Breast epithelium (tissue), 4 donors: Measurements from ENCODE around the gene PLCB4. TPM values are rescaled to one million over a fixed set of nuclear protein-coding genes. Genes with fewer than 3 reads are reported as not detected.

ENCODE experiments used
- DNase-seq, 2 donors: peaks; one replicate each; pipeline ENCODE4 v3.0.0-alpha.2; 2019; ENCODE audit warnings: low spot score in 2 of 2
- H3K27ac ChIP-seq, 2 donors: fragments of 200-600 bp; sonication (generic) in 1 of 2; one replicate each; pipeline ENCODE4 v1.5.1; 2016 to 2019; ENCODE audit warnings: mild to moderate bottlenecking in 1 of 2
- H3K27me3 ChIP-seq, 2 donors: fragments of 200-600 bp; sonication (generic) in 1 of 2; one replicate each; pipeline versions ENCODE4 v1.5.1 to v1.6.0; 2017 to 2019; ENCODE audit warnings: control low read depth in 1 of 2, mild to moderate bottlenecking in 1 of 2
- H3K36me3 ChIP-seq: fragments of 200-600 bp; one replicate; pipeline ENCODE4 v1.5.1; 2019
- H3K4me1 ChIP-seq, 2 donors: fragments of 200-600 bp; sonication (generic); one replicate each; pipeline ENCODE4 v1.5.1; 2016 to 2019; ENCODE audit warnings: control low read depth in 1 of 2
- H3K4me3 ChIP-seq, 3 donors: fragments of 200-600 bp; sonication (generic); 1 replicate in 2 of 3; 2 replicates in 1 of 3; pipeline ENCODE4 v1.5.1; 2016 to 2019; ENCODE audit warnings: mild to moderate bottlenecking in 3 of 3, moderate library complexity in 2 of 3
- H3K9me3 ChIP-seq, 2 donors: fragments of 200-600 bp; sonication (generic) in 1 of 2; one replicate each; pipeline ENCODE4 v1.5.1; 2016 to 2019; ENCODE audit warnings: control low read depth in 1 of 2
- CTCF ChIP-seq, 3 donors: fragments of 450-650 bp; IDR thresholded peaks; one replicate each; pipeline ENCODE4 v1.5.1; 2016 to 2017; ENCODE audit warnings: antibody characterized with exemption in 3 of 3, mild to moderate bottlenecking in 3 of 3, moderate library complexity in 3 of 3
- POLR2A ChIP-seq: fragments of 450-650 bp; IDR thresholded peaks from one replicate; pipeline ENCODE4 v1.6.1; 2016; ENCODE audit warnings: antibody characterized with exemption, mild to moderate bottlenecking, moderate library complexity
- POLR2AphosphoS5 ChIP-seq, 3 donors: sonication (generic); formaldehyde crosslinking; IDR thresholded peaks; one replicate each; pipeline ENCODE4 v1.6.1; 2017; ENCODE audit warnings: antibody characterized with exemption in 3 of 3
- intact Hi-C: fragments of 100-400 bp; cut with DNase I; formaldehyde crosslinking; loops from one replicate; pipeline ENCODE4 v1.15.1; 2023; ENCODE audit warnings: low total_unique reads
- total RNA-seq, 3 donors: library from RNA; depleted of rRNA; stranded (reverse); fragments of >200 nt; gene quantifications; one replicate each; pipeline ENCODE4 v1.1.0, GENCODE V29; 2016

The PLCB4 gene
- total RNA-seq, 3 donors from 2014 or later: 9.4 to 17.7 (median 13.0) TPM

- H3K36me3 ChIP-seq: no peaks in the 10 kb centered on the region
- DNase-seq: no peak
- no peak for TF ChIP-seq POLR2AphosphoS5 (IDR thresholded peaks at IDR 0.05)
- intact Hi-C loops: no loop called here
- H3K4me3 ChIP-seq: no peak overlapping the region
- H3K4me1 ChIP-seq: no peaks in the 10 kb centered on the region
- H3K9me3 ChIP-seq: peaks cover 1 to 7% of the 10 kb centered on the region in 2 donors
- H3K27me3 ChIP-seq: no peaks in the 10 kb centered on the region
- H3K27ac ChIP-seq: no peak overlapping the region
Measured at GRCh38 chr20:9054176-9054575, 14.7 kb upstream of the PLCB4 start.

GRCh38 chr20:9059931-9060330 is 9.0 kb upstream of the PLCB4 start:
- Histone ChIP-seq H3K4me1 (no peaks in the 10 kb centered on the region), H3K9me3 (no peaks in the 10 kb centered on the region), H3K27me3 (no peaks in the 10 kb centered on the region), H3K4me3 (no peak overlapping the region), H3K27ac (no peak overlapping the region), H3K36me3 (no peaks in the 10 kb centered on the region)
- TF ChIP-seq POLR2A (no peak), POLR2AphosphoS5 (IDR thresholded peaks at IDR 0.05) (no peak), CTCF (IDR thresholded peaks at IDR 0.05) (no peak)
- no peak for DNase-seq
- intact Hi-C loops: no loop called here

GRCh38 chr20:9061434-9061833 is 7.5 kb upstream of the PLCB4 start:
- intact Hi-C loops: no loop called here
- Histone ChIP-seq H3K4me3 (no peak overlapping the region), H3K4me1 (no peaks in the 10 kb centered on the region), H3K27ac (no peak overlapping the region), H3K27me3 (no peaks in the 10 kb centered on the region), H3K36me3 (no peaks in the 10 kb centered on the region), H3K9me3 (no peaks in the 10 kb centered on the region)
- no peak for DNase-seq
- TF ChIP-seq POLR2AphosphoS5 (IDR thresholded peaks at IDR 0.05): no peak
- no peak for TF ChIP-seq POLR2A
- TF ChIP-seq CTCF (IDR thresholded peaks at IDR 0.05): no peak

- no peak overlapping the region for H3K4me3 ChIP-seq
- H3K27ac ChIP-seq: no peak overlapping the region
- H3K36me3 ChIP-seq: no peaks in the 10 kb centered on the region
- intact Hi-C loops: no loop called here
- TF ChIP-seq CTCF (IDR thresholded peaks at IDR 0.05) (no peak), POLR2AphosphoS5 (IDR thresholded peaks at IDR 0.05) (no peak), POLR2A (no peak)
- no peaks in the 10 kb centered on the region for H3K9me3 ChIP-seq
- no peaks in the 10 kb centered on the region for H3K4me1 ChIP-seq
- DNase-seq: no peak
- no peaks in the 10 kb centered on the region for H3K27me3 ChIP-seq
Measured at GRCh38 chr20:9062066-9062465, 6.8 kb upstream of the PLCB4 start.

GRCh38 chr20:9066191-9066590 is 2.7 kb upstream of the PLCB4 start:
- Histone ChIP-seq H3K36me3 (no peaks in the 10 kb centered on the region), H3K27me3 (no peaks in the 10 kb centered on the region), H3K27ac (no peak overlapping the region), H3K4me1 (no peaks in the 10 kb centered on the region), H3K4me3 (no peak overlapping the region), H3K9me3 (no peaks in the 10 kb centered on the region)
- no peak for DNase-seq
- TF ChIP-seq POLR2A (no peak), POLR2AphosphoS5 (IDR thresholded peaks at IDR 0.05) (no peak), CTCF (IDR thresholded peaks at IDR 0.05) (no peak)
- intact Hi-C loops: no loop called here

- intact Hi-C loops: no loop called here
- no peak for DNase-seq
Measured at GRCh38 chr20:9068233-9068801, 570 bp upstream of the PLCB4 start.

More at GRCh38 chr20:9068233-9068801, 570 bp upstream of the PLCB4 start:
- Histone ChIP-seq H3K9me3 (no peaks in the 10 kb centered on the region), H3K4me3 (peak overlapping the region; percentile 59 to 97 (median 84)), H3K36me3 (no peaks in the 10 kb centered on the region), H3K27ac (peak overlapping the region; percentile 75 to 92), H3K27me3 (no peaks in the 10 kb centered on the region), H3K4me1 (no peaks in the 10 kb centered on the region)
- no peak for TF ChIP-seq POLR2AphosphoS5 (IDR thresholded peaks at IDR 0.05)
- TF ChIP-seq POLR2A: no peak
- no peak for TF ChIP-seq CTCF (IDR thresholded peaks at IDR 0.05)
